Measurements from ENCODE around the gene DYNLRB1. TPM values are rescaled to one million over a fixed set of nuclear protein-coding genes. Genes with fewer than 3 reads are reported as not detected.

Gene DYNLRB1
- total and polyA plus RNA-seq, 9 of the 15 experiments (the other 6 are each of a cell fraction or from before 2014, with no cell fraction given) = 48.7 to 358 (median 121) TPM

GRCh38 chr20:34538671-34539123, 22.5 kb downstream of the DYNLRB1 start (continued):
- TF ChIP-seq TAF9B (IDR thresholded peaks at IDR 0.05; ENCODE audit: partially characterized antibody) (no peak), U2AF2 (optimal IDR thresholded peaks at IDR 0.05; ENCODE audit: low read depth, low read length) (no peak), DACH1 (IDR thresholded peaks at IDR 0.05; ENCODE audit: partially characterized antibody) (no peak), L3MBTL2 (IDR thresholded peaks at IDR 0.05) (no peak), TCFL5 (CRISPR knock-in tag; conservative IDR thresholded peaks at IDR 0.05) (no peak), RB1 (IDR thresholded peaks at IDR 0.05; ENCODE audit: low read depth) (peak; percentile 24; the same call in 1 of the 2 replicates), ATF3 (IDR thresholded peaks at IDR 0.05) (0 out of 2 replicates have a peak, but pooled peaks have one; percentile 22), ATF3 (CRISPR knock-in tag; conservative IDR thresholded peaks at IDR 0.05) (no peak), CHD2 (IDR thresholded peaks at IDR 0.05; ENCODE audit: low read depth, low read length) (no peak), ZNF311 (CRISPR knock-in tag; IDR thresholded peaks at IDR 0.05) (no peak), CC2D1A (IDR thresholded peaks at IDR 0.05) (no peak), ESRRA (IDR thresholded peaks at IDR 0.05; ENCODE audit: borderline replicate concordance, low read depth) (peak; percentile 27; the same call in 1 of the 2 replicates), ZNF444 (CRISPR knock-in tag; IDR thresholded peaks at IDR 0.05) (no peak), ZNF764 (CRISPR knock-in tag; IDR thresholded peaks at IDR 0.05; ENCODE audit: low read depth) (no peak), KAT2B (IDR thresholded peaks at IDR 0.05; ENCODE audit: low read depth, low read length) (no peak), MAFF (IDR thresholded peaks at IDR 0.05; ENCODE audit: low read length) (no peak), ELK1 (CRISPR knock-in tag; IDR thresholded peaks at IDR 0.05) (no peak), NRF1 (conservative IDR thresholded peaks at IDR 0.05 in 1 of 2, IDR thresholded peaks at IDR 0.05 in 1 of 2) (no peak), CTCFL (IDR thresholded peaks at IDR 0.05; ENCODE audit: borderline replicate concordance, insufficient read depth, low read depth, low read length, poor library complexity, severe bottlenecking) (peak; percentile 33), TCF3 (CRISPR knock-in tag; IDR thresholded peaks at IDR 0.05) (0 out of 2 replicates have a peak, but pooled peaks have one; percentile 18), SPI1 (IDR thresholded peaks at IDR 0.05; ENCODE audit: borderline replicate concordance, low read depth, low read length) (no peak), ETS2 (tag; IDR thresholded peaks at IDR 0.05; ENCODE audit: borderline replicate concordance, poor library complexity, severe bottlenecking) (no peak), KLF6 (CRISPR knock-in tag; IDR thresholded peaks at IDR 0.05; ENCODE audit: borderline replicate concordance) (no peak), TAF15 (IDR thresholded peaks at IDR 0.05; ENCODE audit: low read depth, low read length) (no peak)
- TF ChIP-seq, protein P1, sequence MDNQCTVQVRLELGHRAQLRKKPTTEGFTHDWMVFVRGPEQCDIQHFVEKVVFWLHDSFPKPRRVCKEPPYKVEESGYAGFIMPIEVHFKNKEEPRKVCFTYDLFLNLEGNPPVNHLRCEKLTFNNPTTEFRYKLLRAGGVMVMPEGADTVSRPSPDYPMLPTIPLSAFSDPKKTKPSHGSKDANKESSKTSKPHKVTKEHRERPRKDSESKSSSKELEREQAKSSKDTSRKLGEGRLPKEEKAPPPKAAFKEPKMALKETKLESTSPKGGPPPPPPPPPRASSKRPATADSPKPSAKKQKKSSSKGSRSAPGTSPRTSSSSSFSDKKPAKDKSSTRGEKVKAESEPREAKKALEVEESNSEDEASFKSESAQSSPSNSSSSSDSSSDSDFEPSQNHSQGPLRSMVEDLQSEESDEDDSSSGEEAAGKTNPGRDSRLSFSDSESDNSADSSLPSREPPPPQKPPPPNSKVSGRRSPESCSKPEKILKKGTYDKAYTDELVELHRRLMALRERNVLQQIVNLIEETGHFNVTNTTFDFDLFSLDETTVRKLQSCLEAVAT (IDR thresholded peaks at IDR 0.05) = no peak

All from K562 (cell line).